T1000 (cell line): ENCODE data around the gene PCOLCE2.
"Not testable (repeated sequence)": the region's sequence is repeated elsewhere in the genome, so short reads cannot be mapped to it uniquely, and the experiment has no call there.

ENCODE experiments used
- DNase-seq: peaks from one replicate; lab custom pipeline; 2025; ENCODE audit warnings: mixed read lengths; lab: John Stamatoyannopoulos, UW

PCOLCE2 gene

DNA sequence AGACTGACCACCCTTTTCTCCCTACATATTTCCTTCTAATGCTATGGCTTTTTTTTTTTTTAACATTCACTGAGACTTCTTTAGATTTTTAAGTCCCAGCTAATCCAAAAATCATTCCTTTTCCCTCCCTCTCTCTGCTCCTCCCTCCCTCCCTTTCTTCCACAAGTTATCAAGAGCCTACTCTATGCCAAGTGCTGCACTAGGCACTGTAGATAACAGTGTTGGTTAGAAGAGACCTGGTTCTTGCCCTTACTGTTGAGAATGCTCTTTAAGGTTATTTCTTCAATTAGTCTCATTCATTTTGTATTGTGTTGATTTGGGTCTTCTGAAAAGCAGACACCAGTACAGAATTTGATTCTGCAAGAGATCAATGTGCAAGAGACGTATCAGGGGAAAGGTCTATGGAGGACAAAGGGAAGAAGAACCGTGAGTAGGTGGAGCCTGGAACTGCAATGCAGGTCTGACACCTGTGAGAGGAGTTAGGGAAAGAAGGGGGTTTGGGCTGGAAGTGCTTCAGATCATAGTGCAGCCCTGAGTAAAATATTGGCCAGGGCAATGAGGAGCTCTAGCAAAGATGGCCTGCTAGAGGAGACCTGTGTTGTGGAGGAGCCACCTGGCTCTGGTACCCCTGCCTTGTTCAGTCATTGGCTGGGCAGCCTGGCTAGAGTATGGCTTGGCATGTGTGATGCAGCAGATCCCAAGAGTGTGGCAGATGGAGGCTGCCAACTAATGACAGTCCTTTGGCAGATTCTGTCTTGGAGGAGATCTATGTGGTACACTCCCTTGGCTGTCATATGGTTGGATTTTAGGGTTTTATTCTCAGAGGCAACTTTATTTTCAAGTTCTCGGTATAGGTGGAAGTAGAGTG lies 9.7 kb upstream of the PCOLCE2 start:
- DNase-seq, result no peak

DNA sequence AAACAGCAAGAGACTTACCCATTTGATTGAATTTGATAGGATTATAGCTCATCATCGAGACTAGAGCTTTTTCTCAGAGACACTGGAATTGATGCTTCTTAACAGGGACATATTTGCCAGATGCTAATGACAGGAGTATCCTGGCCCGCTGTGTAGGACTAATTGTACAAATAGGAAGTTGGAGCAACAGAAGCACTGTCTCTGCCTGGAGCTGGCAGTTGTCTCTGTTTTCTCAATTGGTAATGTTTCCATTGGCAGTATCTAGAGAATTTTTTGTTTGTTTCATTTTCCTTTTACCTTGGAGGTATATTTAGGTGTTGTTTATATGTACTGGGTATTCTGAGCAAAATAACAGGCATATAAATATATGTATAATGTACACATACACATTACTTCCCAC lies 8.9 kb upstream of the PCOLCE2 start:
- no peak for DNase-seq

DNA sequence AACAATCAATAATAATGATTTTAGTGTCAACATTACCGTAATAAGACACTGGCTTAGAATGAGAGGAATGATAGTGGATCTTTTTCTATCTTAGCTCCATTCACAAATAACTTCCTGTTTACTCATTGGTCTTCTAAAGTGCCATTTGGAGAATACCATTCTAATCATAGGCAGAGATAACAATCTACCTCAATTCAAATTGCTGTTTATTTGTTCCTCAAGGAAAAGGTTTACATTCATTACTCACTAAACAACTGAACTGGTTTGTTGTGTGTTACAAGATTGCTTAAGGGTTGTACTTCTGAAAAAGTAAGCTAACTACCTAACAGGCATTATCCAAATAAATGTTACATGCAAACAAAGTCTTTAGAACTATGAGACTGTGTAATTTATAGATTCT lies 8.1 kb upstream of the PCOLCE2 start:
- no peak for DNase-seq

DNA sequence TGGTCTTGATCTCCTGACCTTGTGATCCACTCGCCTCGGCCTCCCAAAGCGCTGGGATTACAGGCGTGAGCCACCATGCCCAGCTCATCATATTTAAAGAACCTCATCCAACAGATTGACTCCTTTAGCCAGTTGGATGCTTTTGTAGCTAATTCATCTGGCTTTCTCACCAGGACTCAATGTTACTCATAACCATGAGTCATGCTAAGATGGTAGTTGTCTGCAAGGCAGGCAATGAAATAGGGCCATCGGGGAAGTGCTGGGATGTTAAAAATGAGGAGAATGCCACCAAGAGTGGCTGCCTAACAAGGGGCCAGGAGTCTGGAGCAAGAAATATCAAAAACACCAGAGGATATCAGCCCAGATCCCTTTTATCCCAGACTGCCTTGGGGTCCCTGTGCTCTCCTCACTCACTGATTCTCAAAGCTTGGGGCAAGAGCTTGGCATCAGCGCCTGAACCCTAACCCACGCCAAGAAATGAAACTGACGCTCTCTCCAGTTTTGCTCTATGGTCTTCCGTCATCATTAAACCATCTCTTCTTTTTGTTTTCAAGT lies 7.4 kb upstream of the PCOLCE2 start:
- no peak for DNase-seq

DNA sequence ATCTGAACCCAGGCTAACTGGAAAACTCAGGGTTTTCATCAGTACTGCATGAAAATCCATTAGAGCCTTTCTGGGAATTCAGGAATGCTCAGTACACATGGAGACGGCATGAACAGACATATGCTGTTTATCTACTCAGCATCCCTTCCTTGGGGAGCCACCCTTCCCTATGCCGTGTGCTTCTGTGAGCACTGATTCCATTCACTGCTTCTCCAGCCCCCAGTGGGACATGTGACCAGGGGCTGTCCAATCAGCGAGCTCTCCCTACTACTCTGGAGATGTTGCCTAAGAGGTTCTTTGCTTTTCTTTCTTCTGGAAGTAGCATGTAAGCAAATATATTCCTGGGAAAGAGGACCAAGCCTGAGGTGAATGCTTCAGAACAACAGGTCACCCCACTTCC lies 5.6 kb upstream of the PCOLCE2 start:
- DNase-seq, result no peak

DNA sequence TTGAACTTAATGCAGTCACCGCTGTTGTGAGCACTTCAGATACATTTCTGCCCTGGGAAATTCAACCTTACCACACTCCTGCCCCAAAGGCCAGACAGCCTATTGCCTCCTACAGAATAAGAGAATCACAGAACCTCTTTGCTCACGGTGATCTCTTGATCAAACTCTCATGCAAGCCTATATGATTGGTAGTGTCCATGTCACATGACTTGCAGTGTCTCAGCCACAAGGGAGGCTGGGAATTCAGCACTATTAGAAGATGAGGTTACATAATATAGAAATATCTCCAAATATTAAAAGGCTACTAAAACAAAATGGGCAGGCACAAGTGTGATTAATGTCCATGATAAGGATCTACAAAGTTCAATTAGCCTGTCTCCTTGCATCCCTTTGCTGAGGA lies 3.8 kb upstream of the PCOLCE2 start:
- no peak for DNase-seq

DNA sequence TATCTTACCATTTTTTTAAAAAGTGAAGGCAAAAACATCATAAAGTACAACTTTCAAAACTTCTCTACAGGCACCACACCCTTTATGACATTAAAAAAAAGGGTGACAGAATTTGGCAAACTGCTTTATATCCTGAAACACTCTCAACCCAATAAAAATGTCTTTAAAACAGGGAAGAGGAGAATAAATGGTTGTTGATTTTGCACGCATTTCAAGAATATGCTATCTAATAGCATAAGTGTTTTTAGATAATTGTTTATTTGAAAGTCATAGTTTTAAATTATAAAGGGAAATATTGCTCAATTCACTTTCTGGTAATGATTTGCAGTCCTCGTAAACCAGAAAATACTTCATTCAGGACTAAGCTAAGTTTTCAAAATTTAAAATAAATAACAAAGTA lies 1.7 kb upstream of the PCOLCE2 start:
- no peak for DNase-seq

DNA sequence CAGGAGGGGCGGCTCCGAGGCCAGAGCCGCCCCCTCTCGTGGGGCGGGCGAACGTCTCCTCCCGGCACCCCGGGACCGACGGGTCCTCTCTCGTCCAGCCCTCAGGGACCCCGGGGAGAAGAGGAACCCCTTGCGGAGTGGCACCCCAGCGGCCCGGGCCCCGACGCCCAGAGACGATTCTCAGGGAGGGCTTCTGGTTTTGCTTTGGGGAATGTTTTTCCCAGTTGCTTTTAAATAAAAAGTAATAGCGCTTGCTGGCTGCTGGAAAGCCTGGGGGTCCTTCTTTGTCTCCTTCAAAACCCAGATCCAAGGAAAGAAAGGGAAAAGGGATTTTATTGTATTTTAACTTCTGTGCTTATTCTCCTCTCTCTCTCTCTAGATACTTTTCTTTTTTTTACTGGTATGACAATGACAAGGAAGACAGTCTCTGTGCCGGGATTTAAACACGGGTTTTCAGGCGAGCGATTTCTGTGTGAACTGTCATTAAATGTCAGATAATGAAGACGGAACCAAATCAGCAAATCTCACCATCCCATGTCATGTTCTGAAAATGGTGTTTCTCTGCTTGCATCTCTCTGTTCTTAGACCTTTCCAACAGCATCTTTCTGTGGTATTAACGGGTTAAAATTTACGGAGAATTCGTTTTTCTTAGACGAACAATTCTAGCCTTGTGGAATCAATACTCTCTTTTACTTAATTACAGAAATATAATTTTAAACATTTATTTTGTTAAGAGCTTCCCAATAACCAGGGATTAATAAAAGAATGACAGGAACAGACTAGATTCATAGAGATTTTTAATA lies 530 bp upstream of the PCOLCE2 start:
- DNase-seq, result no peak

DNA sequence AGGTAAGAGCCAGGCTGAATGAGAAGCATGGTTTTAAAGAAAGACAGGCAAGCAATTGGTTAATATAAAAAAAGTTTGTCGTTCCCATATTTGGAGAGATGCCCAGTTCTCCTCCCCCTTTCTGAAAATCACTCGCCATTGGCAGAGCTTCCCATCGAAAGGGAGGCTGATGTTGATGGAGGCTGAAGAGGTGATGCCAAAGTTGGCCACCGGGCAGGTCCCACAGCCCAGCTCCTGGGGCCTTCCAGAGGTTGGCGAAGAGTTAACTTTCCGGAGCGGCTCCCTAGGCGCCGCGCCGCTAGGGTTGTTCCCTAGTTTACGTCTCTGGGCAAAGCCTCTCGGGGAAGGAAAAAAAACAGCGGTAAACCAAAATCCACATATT lies 793 bp downstream of the PCOLCE2 start:
- DNase-seq, result no peak

DNA sequence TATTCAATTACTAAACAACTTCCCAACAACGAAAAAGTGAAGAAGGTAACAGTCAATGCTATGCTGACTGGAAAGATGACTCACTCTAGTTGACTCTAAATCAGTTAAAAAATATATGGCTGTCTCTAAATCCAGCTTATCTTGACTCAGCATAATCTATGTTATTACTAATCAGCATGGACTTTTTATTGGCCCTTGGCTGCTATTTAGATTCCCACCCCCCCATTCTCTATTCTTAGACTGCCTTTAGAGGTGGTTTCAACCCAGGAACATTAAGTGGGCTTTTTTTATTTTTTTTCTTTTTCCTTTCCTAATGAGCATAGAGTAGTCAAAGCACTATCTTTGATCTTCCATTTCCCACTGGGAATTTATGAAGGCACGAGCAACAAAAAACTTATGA lies 1.9 kb downstream of the PCOLCE2 start:
- peak; percentile 10 for DNase-seq

DNA sequence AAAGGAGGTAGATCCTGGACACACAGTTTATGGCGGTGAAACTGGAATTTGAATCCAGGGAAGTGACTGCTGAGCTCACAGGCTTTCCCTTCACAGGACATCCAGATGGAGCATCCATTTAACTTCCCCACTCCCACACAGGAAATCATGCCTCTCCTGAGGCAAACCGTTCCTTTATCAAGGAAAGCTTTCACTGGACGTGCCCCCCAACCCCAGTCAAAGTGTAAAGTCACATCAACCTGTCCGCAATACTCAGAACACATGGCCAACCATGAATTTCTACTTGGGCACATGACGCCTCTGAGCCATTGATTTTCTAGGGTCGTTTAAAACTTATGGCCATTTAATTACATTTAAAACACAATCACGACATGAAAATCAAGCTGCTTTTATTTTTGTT lies 2.9 kb downstream of the PCOLCE2 start:
- no peak for DNase-seq

DNA sequence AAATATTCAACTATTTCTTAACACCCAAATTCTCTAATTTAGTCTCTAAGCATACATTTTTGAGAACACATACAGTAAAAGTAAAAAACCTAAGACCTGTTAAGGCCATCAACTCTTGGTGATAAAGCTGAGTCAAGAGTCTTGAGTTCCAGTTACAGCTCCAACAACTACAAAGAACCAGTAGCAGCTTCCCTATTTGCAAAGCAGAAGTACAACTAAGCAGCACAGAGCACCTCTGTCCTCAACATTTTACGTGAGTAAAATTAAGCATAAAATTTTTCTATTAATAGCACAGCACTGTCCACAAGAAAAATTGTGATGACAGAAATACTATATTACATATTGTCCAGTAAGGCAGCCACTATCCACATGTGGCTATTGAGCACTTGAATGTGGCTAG lies 4.4 kb downstream of the PCOLCE2 start:
- DNase-seq, result no peak

DNA sequence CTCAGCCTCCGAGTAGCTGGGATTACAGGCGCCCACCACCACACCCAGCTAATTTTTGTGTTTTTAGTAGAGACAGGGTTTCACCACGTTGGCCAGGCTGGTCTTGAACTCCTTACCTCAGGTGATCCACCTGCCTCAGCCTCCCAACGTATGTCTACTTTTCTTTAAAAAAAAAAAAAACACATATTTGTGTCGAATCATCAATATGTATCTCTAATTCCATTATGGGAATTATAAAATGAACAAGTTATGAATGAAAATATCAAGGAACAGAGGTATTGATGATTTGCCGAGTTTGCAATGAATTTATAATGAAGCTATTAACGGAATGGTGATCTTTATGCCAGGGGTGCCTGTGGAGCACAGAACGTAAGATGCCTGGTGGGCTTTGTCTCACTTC lies 5.3 kb downstream of the PCOLCE2 start:
- DNase-seq, result not testable (repeated sequence)

DNA sequence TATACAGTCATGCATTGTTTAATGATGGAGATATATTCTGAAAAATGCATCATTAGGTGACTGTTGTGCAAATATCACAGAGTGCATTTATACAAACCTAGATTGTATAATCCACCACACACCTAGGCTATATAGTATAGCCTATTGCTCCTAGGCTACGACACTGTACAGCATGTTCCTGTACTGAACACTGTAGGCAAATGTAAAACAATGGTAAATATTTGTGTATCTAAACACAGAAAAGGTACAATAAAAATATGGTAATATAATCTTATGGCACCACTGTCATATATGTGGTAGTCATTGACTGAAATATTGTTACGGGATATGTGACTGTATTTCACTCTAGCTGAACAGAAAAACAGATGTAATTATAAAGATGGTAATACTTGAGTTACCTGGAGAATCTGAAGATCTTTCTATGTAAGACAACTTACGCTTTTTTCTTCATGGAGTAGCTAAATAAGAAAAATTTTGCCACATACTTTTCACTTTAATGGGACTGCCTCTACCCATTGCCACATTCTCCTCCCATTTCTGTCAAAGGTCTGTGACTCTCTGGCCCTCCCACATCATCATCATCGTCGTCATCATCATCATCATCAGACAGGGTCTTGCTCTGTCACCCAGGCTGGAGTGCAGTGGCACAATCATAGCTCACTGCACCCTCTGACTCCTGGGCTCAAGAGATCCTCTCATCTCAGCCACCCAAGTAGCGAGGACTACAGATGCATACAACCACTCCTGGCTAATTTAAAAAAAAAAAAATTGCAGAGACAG lies 7.2 kb downstream of the PCOLCE2 start:
- DNase-seq, result no peak

DNA sequence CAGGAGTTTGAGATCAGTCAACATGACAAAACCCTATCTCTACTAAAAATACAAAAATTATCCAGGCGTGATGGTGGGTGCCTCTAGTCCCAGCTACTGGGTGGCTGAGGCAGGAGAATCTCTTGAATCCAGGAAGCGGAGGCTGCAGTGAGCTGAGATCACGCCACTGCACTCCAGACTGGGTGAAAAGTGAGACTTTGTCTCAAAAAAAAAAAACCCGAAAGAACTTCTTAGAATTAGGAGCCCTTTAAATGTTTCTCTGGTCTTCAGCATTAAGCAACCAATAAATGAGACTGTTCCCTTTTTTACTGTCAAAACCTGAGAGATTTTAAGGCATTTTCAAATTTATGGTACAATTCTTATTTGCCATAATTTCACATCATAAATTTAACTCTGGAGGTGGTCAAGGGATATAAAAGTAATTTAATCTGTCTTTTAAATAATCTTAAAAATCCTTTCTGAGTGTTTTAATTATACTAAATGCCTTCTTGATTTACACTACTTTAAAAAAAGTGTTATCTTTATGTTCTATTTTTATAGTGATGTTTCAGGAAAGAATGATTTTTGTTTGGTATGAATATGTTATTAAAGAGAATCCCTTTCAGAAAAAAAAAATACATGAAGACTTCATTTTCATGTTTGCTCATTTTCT lies 10.1 kb downstream of the PCOLCE2 start:
- DNase-seq, result no peak

DNA sequence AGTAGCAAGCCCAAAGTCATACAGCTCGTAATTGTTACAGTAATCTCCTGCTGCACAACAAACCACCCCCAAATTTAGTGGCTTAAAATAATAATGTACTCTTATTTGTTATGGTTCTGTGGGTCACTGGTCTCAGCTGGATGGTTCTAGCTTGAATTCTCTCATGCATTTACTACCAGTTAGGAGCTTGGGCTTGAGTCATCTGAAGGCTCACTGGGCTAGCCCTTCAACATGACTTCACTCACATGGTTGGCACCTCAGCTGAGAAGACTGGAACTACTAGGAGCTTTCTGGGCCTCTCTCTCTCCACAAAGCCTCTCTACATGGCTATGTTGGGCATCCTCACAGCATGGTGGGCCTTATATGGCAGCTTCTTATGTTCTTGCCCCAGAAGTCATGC lies 12.5 kb downstream of the PCOLCE2 start:
- no peak for DNase-seq

DNA sequence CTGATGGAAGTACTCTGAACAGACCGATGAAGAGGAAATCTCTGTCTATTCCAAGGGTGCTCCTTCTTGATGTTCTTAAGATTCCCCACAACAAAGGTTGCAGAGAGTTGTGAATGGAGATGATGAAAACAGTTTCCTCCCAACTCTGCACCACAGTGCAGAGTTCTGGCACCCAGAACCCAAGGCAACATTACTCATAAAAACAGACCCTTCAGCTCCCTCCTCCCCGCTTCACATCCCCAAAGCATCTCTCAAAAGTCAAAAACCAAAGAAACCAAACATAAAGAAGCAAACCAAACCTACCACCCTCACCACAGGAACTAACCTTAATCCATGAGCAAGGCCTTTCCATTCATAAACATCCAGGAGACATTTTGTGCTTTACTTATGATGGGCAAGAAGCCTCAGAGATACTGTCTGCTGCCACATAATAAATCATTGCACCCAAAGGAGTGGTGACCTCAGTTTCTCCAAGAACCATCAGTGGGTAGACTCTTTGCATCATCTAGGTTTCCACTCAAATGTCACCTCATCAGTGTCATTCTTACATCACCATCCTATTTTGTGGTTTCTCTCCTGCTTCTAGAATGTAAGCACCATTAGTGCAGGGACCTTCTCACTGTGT lies 13.2 kb downstream of the PCOLCE2 start:
- no peak for DNase-seq

DNA sequence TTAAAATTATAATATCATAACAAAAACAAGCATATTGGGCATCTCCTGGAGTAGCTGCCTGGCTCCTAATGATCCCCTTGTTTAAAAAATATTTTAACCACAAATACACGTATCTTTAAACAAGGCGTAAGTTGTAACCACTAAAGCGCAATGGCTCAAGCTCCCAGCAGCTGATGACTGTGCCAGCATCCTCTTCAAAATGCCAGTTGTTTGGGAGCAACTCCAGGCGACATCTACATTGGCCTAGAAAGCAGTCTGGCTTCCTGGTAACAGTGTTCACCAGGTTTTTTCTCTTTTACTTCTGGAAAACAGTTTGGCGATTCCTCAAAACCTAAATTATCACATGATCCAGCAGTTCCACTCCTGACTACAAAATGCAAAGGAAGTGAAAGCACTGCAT lies 13.8 kb downstream of the PCOLCE2 start:
- DNase-seq, result no peak

DNA sequence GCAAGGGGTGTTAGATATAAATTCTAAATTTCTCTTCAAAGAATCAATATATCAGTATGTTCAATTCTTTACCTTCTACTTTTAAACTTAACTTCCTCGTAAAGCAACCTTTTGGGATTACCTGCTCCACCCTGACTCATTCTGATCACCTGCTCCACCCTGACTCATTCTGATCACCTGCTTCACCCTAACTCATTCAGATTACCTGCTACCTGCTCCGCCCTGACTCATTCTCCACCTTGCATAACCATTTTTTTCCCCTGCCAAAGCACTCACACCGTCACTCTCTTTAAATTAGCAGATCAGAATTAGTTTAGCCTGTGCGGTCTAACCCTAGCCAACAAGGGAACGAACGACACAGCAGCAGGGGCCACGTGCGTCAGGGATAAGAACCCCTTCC lies 20.5 kb downstream of the PCOLCE2 start:
- not testable (repeated sequence) for DNase-seq

DNA sequence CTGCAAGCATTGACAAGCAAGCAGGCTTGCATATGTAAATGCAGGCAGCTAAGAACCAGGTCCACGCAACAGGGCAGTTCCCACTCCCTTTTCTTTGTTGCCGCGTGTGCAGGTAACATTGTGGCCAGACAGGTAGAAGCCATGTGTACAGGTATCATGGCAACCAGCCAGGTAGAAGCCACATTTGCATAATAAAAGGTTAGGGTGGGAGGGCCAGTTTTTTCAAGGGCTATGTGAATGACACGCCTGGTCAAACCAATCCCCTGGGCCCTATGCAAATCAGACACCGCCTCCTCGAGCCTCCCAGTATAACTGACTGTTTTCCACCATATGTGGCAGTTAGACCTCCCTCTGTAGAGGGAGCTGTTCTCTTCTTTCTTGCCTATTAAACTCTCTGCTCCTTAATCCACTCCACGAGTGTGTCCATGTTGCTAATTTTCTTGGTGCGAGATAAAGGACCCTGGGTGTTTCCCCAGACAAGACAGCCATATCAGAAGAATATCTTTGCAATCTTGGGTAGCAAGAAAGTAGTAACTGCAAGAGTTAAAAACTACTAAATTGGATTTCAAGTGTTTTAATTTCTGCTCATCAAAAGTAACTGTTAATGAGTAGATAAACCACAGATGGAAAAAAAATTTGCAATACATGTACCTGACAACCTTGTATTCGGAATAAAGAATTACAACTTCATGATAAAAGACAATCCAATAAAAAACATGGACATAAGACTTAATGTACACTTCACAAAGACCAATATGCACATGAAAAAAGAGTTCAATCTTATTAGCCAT lies 21.8 kb downstream of the PCOLCE2 start:
- DNase-seq, result no peak
